Caco-2 (cell line): ENCODE measurements around the gene ALOXE3. TPM values are rescaled to one million over a fixed set of nuclear protein-coding genes. Genes with fewer than 3 reads are reported as not detected.

Experiments used
- BruUV-seq: library from RNA; stranded (reverse); fragments of 400-500 nt; replicated peaks from 2 replicates; lab custom pipeline; 2021; lab: Mats Ljungman, UMichigan
- CTCF ChIA-PET: fragments of 300-600 bp; sonication (Branson Sonifier 250); formaldehyde crosslinking; loops from one replicate; lab custom pipeline; 2022; ENCODE audit warnings: antibody characterized with exemption; lab: Charles Lee
- POLR2A ChIA-PET: fragments of 300-600 bp; sonication (Branson Sonifier 250); formaldehyde crosslinking; loops from one replicate; lab custom pipeline; 2022; ENCODE audit warnings: antibody characterized with exemption; lab: Charles Lee
- DNase-seq, 2 experiments: peaks; one replicate each; pipeline versions ENCODE4 v3.0.0 to v3.0.0-alpha.2; 2020 to 2022
- H3K27me3 ChIP-seq: replicated peaks from 2 replicates; pipeline ENCODE4 v1.6.0; 2011; ENCODE audit warnings: low read length; ENCODE audit not compliant: control insufficient read depth, insufficient read depth
- H3K36me3 ChIP-seq: 2 replicates; pipeline ENCODE4 v1.5.1; 2011; ENCODE audit warnings: low read length; ENCODE audit not compliant: control insufficient read depth, insufficient read depth
- H3K4me1 ChIP-seq: fragments of 250-450 bp; sonication (Bioruptor Pico); 2 replicates; pipeline ENCODE4 v1.5.1; 2020; ENCODE audit warnings: mild to moderate bottlenecking
- H3K4me3 ChIP-seq: 2 replicates; pipeline ENCODE4 v1.5.1; 2011; ENCODE audit warnings: low read depth, mild to moderate bottlenecking, control low read depth, low read length
- H3K9me3 ChIP-seq: fragments of 250-450 bp; sonication (Bioruptor Pico); 2 replicates; pipeline ENCODE4 v1.5.1; 2020; ENCODE audit warnings: mild to moderate bottlenecking, moderate library complexity
- H3K27ac Mint-ChIP-seq: one replicate; pipeline ENCODE4 v1.8.0; 2022; ENCODE audit warnings: mixed read lengths; ENCODE audit not compliant: unreplicated experiment
- H3K27me3 Mint-ChIP-seq: one replicate; pipeline ENCODE4 v1.8.0; 2022; ENCODE audit warnings: mixed read lengths; ENCODE audit not compliant: insufficient read depth, unreplicated experiment
- H3K36me3 Mint-ChIP-seq: one replicate; pipeline ENCODE4 v1.8.0; 2022; ENCODE audit warnings: mild to moderate bottlenecking, mixed read lengths; ENCODE audit not compliant: insufficient read depth, unreplicated experiment
- H3K4me1 Mint-ChIP-seq: one replicate; pipeline ENCODE4 v1.8.0; 2022; ENCODE audit warnings: low read depth, mixed read lengths; ENCODE audit not compliant: unreplicated experiment
- H3K4me3 Mint-ChIP-seq: one replicate; pipeline ENCODE4 v1.8.0; 2022; ENCODE audit warnings: mild to moderate bottlenecking, moderate library complexity, mixed read lengths; ENCODE audit not compliant: unreplicated experiment
- H3K9me3 Mint-ChIP-seq: one replicate; pipeline ENCODE4 v1.8.0; 2022; ENCODE audit warnings: mixed read lengths; ENCODE audit not compliant: unreplicated experiment
- intact Hi-C: fragments of 100-400 bp; cut with micrococcal nuclease; formaldehyde crosslinking; loops from one replicate; pipeline ENCODE4 v1.10.0; 2022; ENCODE audit not compliant: unreplicated experiment
- total RNA-seq: library from RNA; stranded (reverse); gene quantifications from 2 replicates; pipeline ENCODE4 v1.2.3, GENCODE V29; 2022
- TF ChIP-seq, protein P1 (sequence below), 2 experiments: fragments of 200-600 bp in 1 of 2; IDR thresholded peaks; 1 replicate in 1 of 2; 2 replicates in 1 of 2; pipeline versions ENCODE4 v1.5.1 to v1.8.0; 2011 to 2022; ENCODE audit warnings: antibody characterized with exemption in 1 of 2, control low read depth in 1 of 2, inconsistent platforms in 1 of 2, low read depth in 1 of 2, low read length in 1 of 2, mild to moderate bottlenecking in 1 of 2, moderate library complexity in 1 of 2; ENCODE audit not compliant: insufficient read depth in 1 of 2, severe bottlenecking in 1 of 2, unreplicated experiment in 1 of 2

The ALOXE3 gene
- total RNA-seq, 1 experiment from 2014 or later: not detected

- peak within 1 kb of the TSS; percentile 93 for H3K27ac Mint-ChIP-seq
Observed at GRCh38 chr17:8162233-8162996, 44.1 kb upstream of the ALOXE3 start, which contains the start of gene VAMP2. TSS of gene VAMP2 (minus strand) at chr17:8162948. CDS start at chr17:8162879, 69 bp downstream.

DNA sequence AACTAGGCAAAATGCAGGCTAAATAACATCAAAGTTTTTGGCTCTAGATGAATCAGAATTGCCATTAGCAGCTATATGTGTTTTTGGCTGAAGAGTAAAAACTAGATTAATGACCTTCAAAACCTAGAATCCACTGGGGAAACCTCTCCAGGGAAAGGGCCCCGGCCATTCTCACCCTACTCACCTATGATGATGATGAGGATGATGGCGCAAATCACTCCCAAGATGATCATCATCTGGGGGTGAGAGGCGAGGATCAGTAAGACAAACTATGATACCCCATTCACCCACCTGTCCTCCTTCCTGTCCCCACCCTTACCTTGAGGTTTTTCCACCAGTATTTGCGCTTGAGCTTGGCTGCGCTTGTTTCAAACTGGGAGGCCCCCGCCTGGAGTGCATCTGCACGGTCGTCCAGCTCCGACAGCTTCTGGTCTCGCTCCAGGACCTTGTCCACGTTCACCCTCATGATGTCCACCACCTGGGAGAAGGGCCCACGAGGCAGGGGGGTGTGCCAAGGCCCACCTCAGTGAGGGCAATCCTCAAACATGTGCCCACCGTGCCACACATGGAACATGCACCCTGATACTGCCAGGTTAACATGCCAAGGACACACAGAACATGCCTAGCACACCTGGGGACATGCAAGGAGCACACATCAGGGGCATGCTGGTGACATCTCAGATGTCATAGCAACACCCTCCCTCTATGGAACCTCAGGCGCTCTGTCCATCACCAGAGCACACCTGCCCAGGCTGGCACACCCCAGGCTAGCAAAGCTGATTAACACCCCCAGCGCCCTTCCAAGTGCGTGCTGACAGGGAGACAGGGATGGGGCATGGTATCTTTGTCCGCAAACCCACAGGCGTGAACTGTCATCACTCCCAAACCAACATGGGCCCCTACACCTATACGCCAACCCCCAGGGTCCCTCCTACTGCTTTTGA is 43.2 kb upstream of the ALOXE3 start:
- Histone ChIP-seq H3K9me3 (no peaks in the 10 kb centered on the region), H3K27me3 (no peaks in the 10 kb centered on the region), H3K4me3 (peak overlapping the region; percentile 81), H3K4me1 (peaks cover 9% of the 10 kb centered on the region; the same call in 1 of the 2 replicates), H3K36me3 (no peaks in the 10 kb centered on the region)
- POLR2A ChIA-PET: interaction anchor here (1.7 kb wide), 1 partner anchor 11 kb away, joined by 5 read pairs; no protein-coding TSS in a partner anchor
- Mint-ChIP-seq H3K27ac (no peak overlapping the region), H3K9me3 (no peaks in the 10 kb centered on the region), H3K27me3 (no peaks in the 10 kb centered on the region), H3K4me1 (peaks cover 5% of the 10 kb centered on the region), H3K36me3 (peaks cover 29% of the 10 kb centered on the region), H3K4me3 (peak overlapping the region; percentile 83)
- intact Hi-C loops: no loop called here
- TF ChIP-seq, protein P1, sequence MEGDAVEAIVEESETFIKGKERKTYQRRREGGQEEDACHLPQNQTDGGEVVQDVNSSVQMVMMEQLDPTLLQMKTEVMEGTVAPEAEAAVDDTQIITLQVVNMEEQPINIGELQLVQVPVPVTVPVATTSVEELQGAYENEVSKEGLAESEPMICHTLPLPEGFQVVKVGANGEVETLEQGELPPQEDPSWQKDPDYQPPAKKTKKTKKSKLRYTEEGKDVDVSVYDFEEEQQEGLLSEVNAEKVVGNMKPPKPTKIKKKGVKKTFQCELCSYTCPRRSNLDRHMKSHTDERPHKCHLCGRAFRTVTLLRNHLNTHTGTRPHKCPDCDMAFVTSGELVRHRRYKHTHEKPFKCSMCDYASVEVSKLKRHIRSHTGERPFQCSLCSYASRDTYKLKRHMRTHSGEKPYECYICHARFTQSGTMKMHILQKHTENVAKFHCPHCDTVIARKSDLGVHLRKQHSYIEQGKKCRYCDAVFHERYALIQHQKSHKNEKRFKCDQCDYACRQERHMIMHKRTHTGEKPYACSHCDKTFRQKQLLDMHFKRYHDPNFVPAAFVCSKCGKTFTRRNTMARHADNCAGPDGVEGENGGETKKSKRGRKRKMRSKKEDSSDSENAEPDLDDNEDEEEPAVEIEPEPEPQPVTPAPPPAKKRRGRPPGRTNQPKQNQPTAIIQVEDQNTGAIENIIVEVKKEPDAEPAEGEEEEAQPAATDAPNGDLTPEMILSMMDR (IDR thresholded peaks at IDR 0.05; ENCODE audit: insufficient read depth in 1 of 2, low read depth in 1 of 2, low read length in 1 of 2, severe bottlenecking in 1 of 2, unreplicated experiment in 1 of 2): no peak
- no peak for DNase-seq
- no TSS peak for BruUV-seq
- CTCF ChIA-PET: no interaction called here

More at GRCh38 chr17:8162233-8162996, 44.1 kb upstream of the ALOXE3 start, which contains the start of gene VAMP2:
- DNase-seq: peak in 1 of 2 experiments; percentile 74
- Mint-ChIP-seq H3K9me3 (no peaks in the 10 kb centered on the region), H3K4me3 (peak within 1 kb of the TSS; percentile 83), H3K36me3 (peaks cover 29% of the 10 kb centered on the region), H3K4me1 (peaks cover 5% of the 10 kb centered on the region), H3K27me3 (no peaks in the 10 kb centered on the region)
- H3K9me3 ChIP-seq: no peaks in the 10 kb centered on the region
- H3K36me3 ChIP-seq: no peaks in the 10 kb centered on the region
- H3K4me1 ChIP-seq: peaks cover 9% of the 10 kb centered on the region; the same call in 1 of the 2 replicates
- intact Hi-C loops: no loop called here
- H3K27me3 ChIP-seq: no peaks in the 10 kb centered on the region
- BruUV-seq: no TSS peak
- peak within 1 kb of the TSS; percentile 81 for H3K4me3 ChIP-seq
- ChIA-PET CTCF (no interaction called here), POLR2A (no interaction called here)
- TF ChIP-seq, protein P1 (IDR thresholded peaks at IDR 0.05; ENCODE audit: insufficient read depth in 1 of 2, low read depth in 1 of 2, low read length in 1 of 2, severe bottlenecking in 1 of 2, unreplicated experiment in 1 of 2): no peak

GRCh38 chr17:8160741-8161221 is 42.5 kb upstream of the ALOXE3 start:
- no peaks in the 10 kb centered on the region for H3K27me3 ChIP-seq
- CTCF ChIA-PET: no interaction called here
- no peaks in the 10 kb centered on the region for H3K9me3 ChIP-seq
- no peak for DNase-seq
- no peaks in the 10 kb centered on the region for H3K27me3 Mint-ChIP-seq
- POLR2A ChIA-PET: interaction anchor here (1.7 kb wide), 1 partner anchor 12 kb away, joined by 5 read pairs; no protein-coding TSS in a partner anchor
- peaks cover 9% of the 10 kb centered on the region; the same call in 1 of the 2 replicates for H3K4me1 ChIP-seq
- H3K4me1 Mint-ChIP-seq: peaks cover 5% of the 10 kb centered on the region
- intact Hi-C loops: no loop called here
- no peak overlapping the region for H3K27ac Mint-ChIP-seq
- peak overlapping the region; percentile 49 for H3K4me3 Mint-ChIP-seq
- no TSS peak for BruUV-seq
- H3K36me3 Mint-ChIP-seq: peaks cover 29% of the 10 kb centered on the region
- H3K4me3 ChIP-seq: no peak overlapping the region
- no peaks in the 10 kb centered on the region for H3K9me3 Mint-ChIP-seq
- H3K36me3 ChIP-seq: no peaks in the 10 kb centered on the region
- TF ChIP-seq, protein P1 (IDR thresholded peaks at IDR 0.05; ENCODE audit: insufficient read depth in 1 of 2, low read depth in 1 of 2, low read length in 1 of 2, severe bottlenecking in 1 of 2, unreplicated experiment in 1 of 2): no peak
